NCI-H187 (cell line): ENCODE results near the gene SMAD3.

ENCODE experiments used
- DNase-seq, 2 experiments: peaks; one replicate each; lab custom pipeline; 2025; lab: John Stamatoyannopoulos, UW

The SMAD3 gene

GRCh38 chr15:67097930-67098740 lies 32.7 kb downstream of the SMAD3 start:
- DNase-seq = no peak

- DNase-seq = no peak
Measured at GRCh38 chr15:67098768-67099282, 33.4 kb downstream of the SMAD3 start.

GRCh38 chr15:67100124-67100791 lies 34.9 kb downstream of the SMAD3 start:
- DNase-seq = no peak

- DNase-seq = no peak
Measured at GRCh38 chr15:67100801-67101581, 35.6 kb downstream of the SMAD3 start.

- no peak for DNase-seq
Measured at GRCh38 chr15:67101911-67102598, 36.7 kb downstream of the SMAD3 start.

- no peak for DNase-seq
Measured at GRCh38 chr15:67102599-67102929, 37.2 kb downstream of the SMAD3 start.

- DNase-seq = no peak
Measured at GRCh38 chr15:67103021-67103420, 37.6 kb downstream of the SMAD3 start.

GRCh38 chr15:67103432-67103831 lies 38.0 kb downstream of the SMAD3 start:
- DNase-seq = no peak

- no peak for DNase-seq
Measured at GRCh38 chr15:67103869-67104268, 38.5 kb downstream of the SMAD3 start.

- DNase-seq = no peak
Measured at GRCh38 chr15:67104510-67104909, 39.1 kb downstream of the SMAD3 start.

GRCh38 chr15:67105065-67105951 lies 39.9 kb downstream of the SMAD3 start:
- no peak for DNase-seq

- DNase-seq = no peak
Measured at GRCh38 chr15:67105991-67106763, 40.8 kb downstream of the SMAD3 start.

- no peak for DNase-seq
Measured at GRCh38 chr15:67106764-67107013, 41.3 kb downstream of the SMAD3 start.

GRCh38 chr15:67107014-67107812 lies 41.8 kb downstream of the SMAD3 start:
- no peak for DNase-seq

- no peak for DNase-seq
Measured at GRCh38 chr15:67108122-67108961, 42.9 kb downstream of the SMAD3 start.

- DNase-seq = no peak
Measured at GRCh38 chr15:67109141-67110034, 44.0 kb downstream of the SMAD3 start.

- DNase-seq = no peak
Measured at GRCh38 chr15:67110361-67110781, 45.0 kb downstream of the SMAD3 start.
